GM21825 (cell line): Measurements from ENCODE around the gene KLHDC7B.
"Not testable (repeated sequence)": the region's sequence is repeated elsewhere in the genome, so short reads cannot be mapped to it uniquely, and the experiment has no call there.

ENCODE experiments used
- ATAC-seq: cut with Tn5 transposase; IDR thresholded peaks from one replicate; pipeline ENCODE4 v1.9.1; 2021; ENCODE audit warnings: mild to moderate bottlenecking, moderate library complexity; ENCODE audit not compliant: unreplicated experiment

Gene KLHDC7B

DNA sequence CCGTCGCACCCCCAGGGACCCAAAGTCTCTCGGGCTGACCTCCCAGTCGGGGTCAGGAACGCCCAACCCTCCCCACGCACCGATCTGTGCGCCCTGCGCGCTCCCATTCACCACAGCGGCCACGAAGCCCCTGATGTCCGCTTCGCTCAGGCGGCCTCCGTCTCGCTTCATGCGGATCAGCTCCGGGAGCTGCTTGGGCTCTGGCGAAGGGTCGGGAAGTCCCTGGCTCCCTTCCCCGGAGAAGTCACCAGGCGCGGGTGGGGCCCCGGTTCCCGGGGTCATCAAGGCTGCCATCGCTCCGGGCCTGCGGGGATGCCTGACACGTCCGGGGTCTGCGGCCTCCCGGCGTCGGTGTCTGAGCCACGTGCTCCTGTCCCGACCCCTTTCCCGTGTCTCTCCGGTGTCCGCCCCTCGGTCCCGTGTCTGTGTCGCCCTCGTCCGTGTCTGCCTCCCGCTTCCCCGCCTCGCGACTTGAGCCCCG is 16.2 kb upstream of the KLHDC7B start:
- no peak for ATAC-seq

DNA sequence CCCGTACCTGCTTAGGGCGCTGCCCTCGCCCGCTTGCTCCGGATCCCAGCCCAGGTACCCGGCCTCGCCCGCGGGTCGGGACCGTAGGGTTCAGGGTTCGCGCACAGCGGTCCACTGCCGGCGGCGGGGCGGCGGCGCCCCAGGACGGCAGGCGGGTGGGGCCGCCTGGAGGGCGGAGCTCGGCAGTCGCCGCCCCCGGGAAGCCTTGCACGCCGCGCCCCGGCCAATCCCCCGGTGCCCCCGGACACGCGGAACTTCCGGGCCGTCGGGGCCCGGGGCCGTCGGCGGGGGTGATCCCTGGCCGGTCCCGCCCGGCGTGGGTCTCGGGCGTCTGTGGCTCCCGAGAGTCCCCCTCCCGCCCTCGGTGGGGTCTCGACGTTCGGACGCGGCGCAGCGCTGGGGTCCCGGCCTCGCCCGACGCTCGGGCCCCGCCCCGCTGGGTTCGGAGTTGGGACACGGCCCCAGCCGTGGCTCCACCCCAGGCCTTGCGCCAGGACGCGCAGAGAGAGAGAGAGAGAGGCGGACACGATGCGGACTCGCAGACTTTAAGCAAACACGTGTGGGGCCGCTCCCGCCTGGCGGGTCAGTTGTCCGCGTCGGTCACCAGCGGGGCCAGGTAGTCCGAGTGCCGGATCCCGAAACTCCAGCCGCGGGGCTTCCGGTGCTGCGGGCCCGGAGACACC is 15.7 kb upstream of the KLHDC7B start, which contains the start of gene TYMP:
TSS of gene TYMP (minus strand) at position 116 of the 683 bp plus-strand sequence. CDS start 303 bp downstream, outside the sequence.
- no peak for ATAC-seq

DNA sequence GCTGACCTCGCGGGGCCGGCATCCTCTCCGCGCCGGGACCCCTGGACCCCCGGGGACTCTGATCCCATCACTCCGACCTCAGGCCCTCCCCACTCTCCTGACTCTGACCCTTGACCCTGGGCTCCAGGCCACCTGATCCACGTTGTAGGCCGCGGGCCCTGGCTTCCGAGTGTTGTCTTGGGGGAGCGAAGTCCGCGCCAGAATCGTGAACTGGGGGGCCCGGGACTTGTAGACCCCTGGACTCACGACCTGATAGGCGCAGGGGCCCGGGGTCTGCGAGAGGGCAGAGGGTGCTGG is 15.2 kb upstream of the KLHDC7B start:
- no peak for ATAC-seq

DNA sequence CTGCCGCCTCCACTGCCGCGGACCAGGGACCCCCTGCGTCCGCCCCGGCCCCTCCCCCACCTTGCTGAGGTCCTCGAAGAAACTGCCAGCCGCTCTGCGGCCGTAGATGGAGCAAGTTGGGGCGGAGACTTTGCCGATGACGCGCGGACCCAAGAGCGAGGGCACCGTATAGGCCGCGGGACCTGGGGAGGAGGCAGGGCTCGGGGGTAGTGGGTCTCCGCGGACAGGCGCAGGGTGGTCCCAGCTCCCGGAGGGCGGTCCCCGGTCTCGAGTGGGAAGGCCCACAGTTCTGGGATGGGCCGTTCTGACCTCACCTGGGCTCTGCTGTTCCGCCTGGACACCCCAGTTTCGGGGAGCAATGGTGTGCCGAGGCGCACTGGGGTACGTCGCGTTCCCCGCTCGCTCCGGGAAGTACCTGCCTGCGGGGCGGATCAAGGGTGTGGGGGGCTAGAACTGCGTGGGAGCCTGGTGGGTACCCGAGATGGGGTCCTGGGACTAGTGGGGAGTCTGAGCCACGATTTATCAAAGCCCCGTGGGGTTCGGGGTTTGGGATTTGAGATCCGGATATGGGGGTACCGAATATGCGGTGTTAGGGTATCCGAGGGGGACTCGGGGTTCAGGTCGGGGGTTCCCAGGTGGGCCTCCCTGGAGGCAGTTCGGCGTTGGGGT is 14.7 kb upstream of the KLHDC7B start:
- peak; percentile 18 for ATAC-seq

DNA sequence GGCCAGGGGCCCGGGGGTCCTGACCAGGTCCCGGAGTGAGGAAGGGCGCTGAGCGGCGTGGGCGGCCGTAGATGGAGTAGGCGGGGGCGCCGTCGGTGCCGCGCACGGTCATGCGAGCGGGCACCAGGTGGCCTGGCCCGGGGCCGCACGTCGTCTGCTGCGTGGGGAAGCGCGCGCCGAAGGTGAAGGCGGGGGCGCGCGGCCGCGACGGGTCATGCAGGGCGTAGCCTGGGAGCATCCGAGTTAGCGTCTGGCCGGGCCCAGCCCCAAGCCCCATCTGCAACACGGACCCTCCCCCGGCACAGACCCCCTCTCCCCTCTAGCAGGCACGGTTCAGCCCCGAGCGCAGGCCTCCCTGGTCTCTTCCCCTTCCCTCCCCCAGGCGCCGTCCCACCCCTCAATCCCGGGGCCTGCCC is 14.1 kb upstream of the KLHDC7B start:
- ATAC-seq = no peak

DNA sequence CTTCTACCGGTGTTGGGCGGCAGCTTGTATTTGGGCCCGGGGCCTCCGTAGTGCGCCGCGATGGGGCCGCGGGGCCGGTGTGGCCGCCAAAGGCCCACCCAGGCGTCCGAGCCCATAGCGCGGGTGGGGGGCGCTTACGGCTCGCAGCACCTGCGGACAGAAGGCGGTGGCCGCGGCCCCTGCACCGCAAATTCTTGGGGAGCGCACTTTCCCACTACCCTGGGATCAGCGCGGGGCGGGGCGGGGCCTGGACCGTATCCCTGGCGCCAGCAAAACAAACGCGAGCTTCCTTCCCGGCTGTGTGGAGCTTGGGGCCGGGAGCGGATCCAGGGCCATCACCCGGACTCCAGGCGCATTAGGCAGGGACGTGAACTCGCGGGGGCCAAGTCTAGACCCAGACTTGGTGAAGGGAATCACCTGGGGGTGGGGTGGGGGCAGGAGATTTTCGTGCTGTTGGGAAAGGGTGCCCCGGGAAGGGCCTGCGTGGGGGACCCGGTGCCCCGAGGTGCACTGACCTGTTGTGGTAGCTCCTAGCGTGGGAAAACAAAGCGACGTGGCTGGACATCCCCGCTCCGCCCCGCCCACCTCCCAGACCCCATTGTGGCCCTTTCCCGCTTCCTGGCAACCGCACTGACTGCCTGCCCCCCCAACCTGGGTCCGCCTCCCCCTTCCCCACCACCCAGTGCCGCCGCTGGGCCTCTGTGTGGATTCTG is 13.6 kb upstream of the KLHDC7B start:
- ATAC-seq = no peak

DNA sequence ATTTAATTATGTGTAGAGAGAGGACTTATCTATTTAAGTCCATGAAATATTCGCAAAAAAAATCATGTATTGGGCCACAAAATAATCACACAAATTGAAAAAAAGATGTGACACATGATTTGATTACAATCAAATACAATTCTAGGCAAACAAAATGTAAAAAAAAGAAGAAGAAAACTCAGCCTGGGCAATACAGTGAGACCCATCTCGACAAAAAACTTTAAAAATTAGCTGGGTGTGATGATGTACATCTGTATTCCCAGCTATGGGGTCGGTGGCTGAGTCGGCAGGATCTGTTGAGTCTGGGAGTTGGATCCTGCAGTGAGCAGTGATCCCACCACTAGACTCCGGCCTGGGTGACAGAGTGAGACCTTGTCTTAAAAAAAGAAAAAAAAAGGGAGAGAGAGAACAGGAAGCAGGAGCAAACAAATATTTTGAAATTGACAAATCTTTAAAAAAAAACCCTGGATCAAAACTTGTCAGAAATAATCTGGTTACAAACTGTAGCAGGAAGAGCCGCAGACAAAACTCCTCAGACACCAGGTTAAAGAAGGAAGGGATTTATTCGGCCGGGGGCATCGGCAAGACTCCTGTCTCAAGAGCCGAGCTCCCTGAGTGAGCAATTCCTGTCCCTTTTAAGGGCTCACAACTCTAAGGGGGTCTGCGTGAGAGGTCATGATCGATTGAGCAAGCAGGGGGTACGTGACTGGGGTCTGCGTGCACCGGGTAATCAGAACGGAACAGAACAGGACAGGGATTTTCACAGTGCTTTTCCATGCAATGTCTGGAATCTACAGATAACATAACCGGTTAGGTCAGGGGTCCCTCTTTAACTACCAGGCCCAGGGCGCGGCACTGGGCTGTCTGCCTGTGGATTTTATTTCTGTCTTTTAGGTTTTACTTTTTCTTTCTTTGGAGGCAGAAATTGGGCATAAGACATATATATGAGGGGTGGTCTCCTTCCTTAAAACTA is 12.6 kb upstream of the KLHDC7B start:
- ATAC-seq = no peak

DNA sequence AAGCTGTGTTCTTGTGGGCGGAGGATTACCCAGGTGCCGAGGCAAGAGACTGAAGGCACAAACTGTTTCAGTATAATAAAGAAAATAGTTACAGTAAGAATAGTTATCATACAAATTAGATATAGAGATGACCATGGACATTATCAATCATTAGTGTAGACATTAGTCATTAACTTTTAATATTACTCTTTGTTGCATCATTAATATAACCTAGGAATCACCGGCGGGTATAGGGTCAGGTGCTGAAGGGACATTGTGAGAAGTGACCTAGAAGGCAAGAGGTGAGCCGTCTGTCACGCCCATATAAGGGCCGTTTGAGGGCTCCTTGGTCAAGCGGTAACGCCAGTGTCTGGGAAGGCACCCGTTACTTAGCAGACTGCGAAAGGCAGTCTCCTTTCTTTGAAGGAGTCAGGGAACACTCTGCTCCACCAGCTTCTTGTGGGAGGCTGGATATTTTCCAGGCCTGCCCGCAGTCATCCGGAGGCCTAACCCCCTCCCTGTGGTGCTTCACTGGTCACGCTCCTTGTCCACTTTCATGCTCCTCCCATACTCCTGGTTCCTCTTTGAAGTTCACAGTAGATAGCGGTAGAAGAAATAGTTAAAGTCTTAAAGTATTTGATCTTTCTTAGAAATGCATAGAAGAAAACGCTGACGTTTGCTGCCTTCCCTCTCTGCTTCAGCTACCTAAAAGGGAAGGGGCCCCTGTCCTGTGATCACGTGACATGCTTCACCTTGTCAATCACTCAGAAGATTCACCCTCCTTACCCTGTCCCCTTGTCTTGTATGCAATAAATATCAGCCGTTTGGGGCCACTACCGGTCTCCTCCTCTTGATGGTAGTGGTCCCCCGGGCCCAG is 11.6 kb upstream of the KLHDC7B start:
- ATAC-seq = not testable (repeated sequence)

DNA sequence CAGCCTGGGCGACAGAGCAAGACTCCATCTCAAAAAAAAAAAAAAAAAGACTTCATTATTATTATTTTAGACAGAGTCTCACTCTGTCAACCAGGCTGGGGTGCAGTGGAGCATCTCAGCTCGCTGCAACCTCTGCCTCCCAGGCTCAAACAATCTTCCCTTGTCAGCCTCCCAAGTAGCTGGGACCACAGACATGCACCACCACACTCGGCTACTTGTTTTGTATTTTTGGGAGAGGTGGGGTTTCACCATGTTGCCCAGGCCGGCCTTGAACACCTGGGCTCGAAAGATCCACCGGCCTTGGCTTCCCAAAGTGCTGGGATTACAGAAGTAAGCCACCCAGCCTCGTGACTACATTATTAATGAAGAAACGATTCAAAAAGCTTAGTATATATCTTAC is 10.6 kb upstream of the KLHDC7B start:
- no peak for ATAC-seq

DNA sequence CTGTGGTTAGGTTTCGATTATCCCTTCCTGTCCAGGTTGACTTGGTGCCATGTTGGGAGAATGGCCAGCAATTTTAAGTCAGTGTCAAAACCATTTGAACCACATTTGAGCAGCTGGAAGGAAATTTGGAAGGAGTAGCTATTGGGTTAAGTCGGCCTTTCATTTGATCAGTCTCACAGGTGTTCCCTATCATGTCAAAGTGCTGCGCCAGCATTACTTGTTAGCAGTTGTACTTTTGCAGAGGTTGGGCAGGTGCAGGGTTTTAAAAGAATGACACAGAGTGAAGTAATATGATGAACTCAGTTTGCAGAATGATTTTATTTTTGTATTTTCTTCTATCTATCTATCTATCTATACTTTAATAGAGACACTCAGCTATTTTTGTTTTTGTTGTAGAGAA is 9.5 kb upstream of the KLHDC7B start:
- no peak for ATAC-seq

DNA sequence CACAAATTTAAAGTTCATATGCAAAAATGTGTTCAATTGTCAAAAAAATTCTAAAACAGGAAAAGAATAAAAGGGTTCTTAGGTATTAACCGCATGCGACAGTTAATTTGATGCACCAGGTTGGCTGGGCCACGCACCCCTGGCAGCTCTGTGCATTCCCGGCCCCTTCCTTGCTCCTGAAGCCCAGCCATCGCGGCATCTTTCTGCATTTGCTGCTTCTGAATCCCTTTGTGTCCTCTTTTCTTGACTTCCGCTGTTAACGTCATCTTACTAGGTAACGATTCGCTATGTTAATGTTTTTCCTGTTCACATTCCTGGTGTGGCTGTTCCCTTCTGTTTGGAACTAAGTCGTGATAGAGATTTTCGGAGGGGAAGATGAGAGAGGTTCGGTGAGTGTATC is 7.9 kb upstream of the KLHDC7B start:
- no peak for ATAC-seq

DNA sequence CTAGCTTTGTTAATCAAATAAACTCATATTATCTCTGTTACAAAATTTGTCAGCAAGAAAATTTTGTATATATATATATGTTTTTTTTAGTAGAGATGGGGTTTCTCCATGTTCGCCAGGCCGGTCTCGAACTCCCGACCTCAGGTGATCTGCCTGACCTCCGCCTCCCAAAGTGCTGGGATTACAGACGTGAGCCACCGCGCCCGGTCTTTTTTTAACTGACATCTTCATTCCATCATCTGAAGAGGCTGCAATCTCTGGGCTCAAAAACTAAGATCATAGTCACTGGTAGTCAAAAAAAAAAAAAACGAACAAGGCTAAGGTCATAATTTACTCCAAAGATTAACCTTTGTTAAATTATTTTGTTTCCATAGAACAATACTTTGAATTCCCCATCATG is 5.3 kb upstream of the KLHDC7B start:
- no peak for ATAC-seq

DNA sequence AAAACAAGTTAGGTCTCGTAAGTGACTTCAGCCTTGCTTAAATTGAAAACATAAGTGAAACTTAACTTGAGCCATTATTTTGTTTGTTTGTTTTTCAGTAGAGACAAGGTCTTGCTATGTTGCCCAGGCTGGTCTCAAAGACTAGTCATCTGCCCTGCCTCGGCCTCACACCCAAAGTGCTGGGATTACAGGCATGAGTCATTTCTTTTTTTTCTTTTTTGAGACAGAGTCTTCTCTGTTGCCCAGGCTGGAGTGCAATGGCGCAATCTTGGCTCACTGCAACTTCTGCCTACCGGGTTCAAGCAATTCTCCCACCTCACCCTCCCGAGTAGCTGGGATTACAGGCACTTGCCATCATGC is 4.1 kb upstream of the KLHDC7B start:
- ATAC-seq = not testable (repeated sequence)

DNA sequence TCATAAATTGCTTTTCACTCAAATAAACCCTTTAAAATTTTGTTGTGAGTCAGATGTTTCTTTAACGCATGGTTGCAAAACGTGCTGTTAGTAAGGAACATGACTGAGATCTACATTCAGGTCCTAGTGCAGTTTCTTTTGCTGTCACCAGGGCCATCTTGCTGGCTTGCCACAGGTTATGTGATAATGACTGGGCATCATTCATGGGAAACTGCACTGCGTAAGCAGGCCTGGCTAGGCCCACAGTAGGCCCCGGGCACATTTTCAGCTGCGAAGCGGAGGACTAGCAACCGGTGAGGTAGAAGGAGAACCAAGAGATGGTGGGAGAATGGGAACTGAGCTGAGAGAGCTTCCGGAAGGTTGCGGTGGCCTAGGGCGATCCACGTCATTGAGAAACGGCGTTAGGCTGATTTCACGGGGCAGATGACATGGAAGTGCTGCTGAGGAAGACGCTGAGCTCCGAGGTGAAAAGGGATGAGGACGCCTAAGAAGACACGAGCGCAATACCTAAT is 3.2 kb upstream of the KLHDC7B start:
- no peak for ATAC-seq

DNA sequence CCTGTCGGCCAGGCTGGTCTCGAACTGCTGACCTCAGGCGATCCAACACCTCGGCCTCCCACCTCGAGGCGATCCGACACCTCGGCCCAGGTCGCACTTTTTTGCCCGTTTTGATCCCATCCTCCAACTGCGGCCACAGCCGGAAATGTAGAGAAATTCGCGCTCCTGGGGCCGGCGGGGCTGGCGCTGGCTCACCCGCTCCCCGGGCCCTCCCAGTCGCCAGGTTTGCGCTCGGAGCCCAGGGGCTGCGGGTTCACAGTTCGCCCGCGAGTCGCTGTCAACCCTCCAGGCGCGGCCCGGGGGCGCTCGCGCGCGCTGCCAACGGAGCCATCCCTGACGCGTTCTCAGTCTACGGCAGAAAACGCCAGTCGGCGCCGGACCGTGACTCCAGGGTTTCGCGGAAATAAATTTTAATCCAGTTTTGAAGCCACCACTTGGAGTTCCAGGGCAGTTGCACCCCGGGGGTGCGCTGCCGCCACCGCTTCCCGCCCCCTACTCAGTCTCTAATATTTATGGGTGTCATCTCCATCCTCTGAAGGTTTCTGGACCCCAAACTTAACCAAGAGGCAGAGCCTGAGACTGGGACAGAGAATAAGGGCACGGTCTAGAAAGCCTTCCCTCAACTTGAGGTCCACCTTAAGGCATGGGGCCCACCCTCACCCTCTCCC is 1.5 kb upstream of the KLHDC7B start:
- ATAC-seq = no peak

DNA sequence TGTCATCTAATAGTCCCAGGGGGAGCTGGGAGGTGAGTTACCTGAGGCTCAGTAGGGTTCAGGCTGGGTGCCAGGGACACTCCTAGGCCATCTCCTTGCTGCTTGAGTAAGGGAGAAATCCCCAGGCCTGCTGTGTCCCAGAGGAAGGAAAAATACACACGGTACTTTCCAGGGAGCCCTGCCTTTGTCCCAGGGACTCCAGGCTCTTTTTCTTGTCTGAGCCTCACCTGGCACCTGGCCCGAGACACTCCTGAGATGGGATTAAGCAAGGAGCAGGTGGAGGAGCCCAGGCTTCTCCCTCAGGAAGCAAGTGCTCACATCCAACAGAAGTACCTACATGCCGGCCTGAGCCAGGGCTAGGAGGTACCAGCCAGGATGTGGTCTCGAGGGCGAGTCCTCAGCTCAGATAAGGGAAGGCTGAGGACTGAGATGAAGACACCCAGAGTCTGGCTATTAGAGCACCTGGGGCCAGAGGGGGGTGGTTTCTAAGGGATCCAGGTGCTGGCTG is 899 bp upstream of the KLHDC7B start:
- no peak for ATAC-seq

DNA sequence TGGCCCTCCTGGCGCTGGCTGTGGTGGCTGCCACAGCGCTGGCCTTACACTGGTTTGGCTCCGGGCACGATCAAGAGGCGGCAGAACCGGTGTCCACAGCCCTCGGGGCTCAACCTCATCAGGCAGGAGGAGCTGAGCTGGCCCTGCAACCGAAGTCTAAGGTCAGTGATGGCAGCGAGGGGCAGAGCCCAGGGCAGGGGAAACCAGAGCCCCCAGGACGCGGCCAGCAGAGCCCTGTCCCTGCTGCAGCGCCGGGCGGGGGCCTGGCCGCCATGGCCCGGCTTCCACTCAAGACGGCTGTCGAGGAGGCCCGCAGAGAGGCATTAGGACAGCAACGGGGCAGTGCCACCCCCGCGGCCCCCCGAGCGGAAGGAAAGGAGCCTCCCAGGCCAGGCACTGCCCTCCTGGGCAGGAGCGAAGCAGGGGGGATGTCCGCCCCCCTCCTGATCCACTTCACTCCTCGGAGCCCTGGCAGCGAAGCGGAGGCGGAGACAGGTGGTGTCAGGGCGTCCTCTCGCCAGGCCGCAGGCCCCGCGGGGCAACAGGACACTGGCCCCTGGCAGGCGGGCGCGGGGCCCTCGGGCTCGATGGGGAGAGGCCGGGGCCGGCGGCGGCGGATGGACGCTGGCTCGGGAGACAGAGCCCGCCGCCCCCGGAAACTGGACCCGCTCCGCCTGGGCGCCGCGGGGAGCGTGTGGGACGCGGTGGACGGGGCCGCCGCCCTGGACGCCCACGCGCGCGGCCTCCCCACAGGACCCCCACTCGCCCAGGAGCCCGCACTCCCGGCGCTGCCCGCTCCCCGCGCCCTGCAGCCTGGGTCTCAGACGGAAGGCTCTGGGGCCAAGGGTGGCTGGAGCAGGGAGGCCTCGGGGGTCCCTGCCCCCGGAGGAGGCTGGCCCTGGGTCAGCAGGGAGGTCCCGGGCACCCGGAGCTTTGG is 895 bp downstream of the KLHDC7B start:
- ATAC-seq = no peak
